Measurements from ENCODE around the gene ANKRD28.

GRCh38 chr3:15690230-15690629 lies 107.5 kb downstream of the ANKRD28 start:
- TF ChIP-seq CTCF (conservative IDR thresholded peaks at IDR 0.05) (no peak), EZH2 (IDR thresholded peaks at IDR 0.05; ENCODE audit: low read depth) (no peak)
